ENCODE measurements around the gene PNLDC1. TPM values are rescaled to one million over a fixed set of nuclear protein-coding genes. Genes with fewer than 3 reads are reported as not detected.
"Not testable (repeated sequence)": the region's sequence is repeated elsewhere in the genome, so short reads cannot be mapped to it uniquely, and the experiment has no call there.

The PNLDC1 gene
- polyA plus RNA-seq, 1 donor from 2014 or later: not detected

DNA sequence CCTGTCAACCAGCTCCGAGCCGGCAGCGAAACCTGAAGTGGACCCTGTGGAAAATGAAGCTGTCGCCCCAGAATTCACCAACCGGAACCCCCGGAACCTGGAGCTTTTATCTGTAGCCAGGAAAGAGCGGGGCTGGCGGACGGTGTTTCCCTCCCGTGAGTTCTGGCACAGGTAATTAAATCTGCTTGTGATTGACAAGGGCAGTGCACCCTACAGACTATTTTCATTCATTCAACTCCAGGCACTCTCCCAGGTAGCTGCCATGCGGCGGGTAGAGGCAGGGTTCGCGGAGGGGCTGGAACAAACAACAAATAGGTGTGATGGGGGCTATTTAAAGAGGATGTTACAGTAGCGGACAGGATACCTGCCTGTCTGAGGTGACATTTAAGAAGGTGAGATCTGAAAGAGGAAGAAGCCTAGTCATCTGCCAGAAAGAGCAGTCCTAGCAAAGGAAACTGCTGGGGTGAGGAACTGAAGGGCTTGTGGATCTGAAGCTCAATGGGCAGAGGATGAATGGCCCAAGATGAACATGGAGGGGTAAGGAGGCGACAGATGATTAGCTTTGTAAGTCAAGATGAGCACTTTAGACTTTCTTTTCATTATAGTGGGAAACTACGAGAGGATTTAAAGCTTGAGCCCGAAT is 9.0 kb upstream of the PNLDC1 start:
- Histone ChIP-seq H3K27ac (ENCODE audit: low read length) (peak overlapping the region; percentile 81), H3K36me3 (ENCODE audit: insufficient read depth, low read length) (no peaks in the 10 kb centered on the region), H2AFZ (ENCODE audit: low read depth, low read length) (peak overlapping the region; percentile 51), H3K9me2 (ENCODE audit: insufficient read depth, low read length) (no peaks in the 10 kb centered on the region), H4K20me1 (ENCODE audit: insufficient read depth) (no peaks in the 10 kb centered on the region), H3K4me2 (ENCODE audit: low read length) (peak overlapping the region; percentile 82), H3K27me3 (ENCODE audit: insufficient read depth, low read depth, low read length) (no peaks in the 10 kb centered on the region), H3K4me3 (ENCODE audit: low read length) (peak overlapping the region; percentile 98), H3K9me3 (ENCODE audit: low read length) (no peaks in the 10 kb centered on the region), H3K79me2 (replicated peaks; ENCODE audit: insufficient read depth, low read length) (peaks cover 50% of the 10 kb centered on the region), H3F3A (ENCODE audit: insufficient read depth, low read length, poor library complexity, severe bottlenecking) (no peaks in the 10 kb centered on the region), H3K9ac (ENCODE audit: low read length) (peak overlapping the region; percentile 78)
- TF ChIP-seq EP300 (conservative IDR thresholded peaks at IDR 0.05; ENCODE audit: poor library complexity, severe bottlenecking) (no peak), RAD21 (conservative IDR thresholded peaks at IDR 0.05) (no peak), SMC3 (conservative IDR thresholded peaks at IDR 0.05; ENCODE audit: poor library complexity) (no peak), EZH2 (IDR thresholded peaks at IDR 0.05; ENCODE audit: borderline replicate concordance, insufficient read depth, low read length, poor library complexity, severe bottlenecking) (no peak), MXI1 (conservative IDR thresholded peaks at IDR 0.05; ENCODE audit: poor library complexity, severe bottlenecking) (no peak), TAF1 (IDR thresholded peaks at IDR 0.05; ENCODE audit: low read depth) (no peak)
- TF ChIP-seq, protein P1, sequence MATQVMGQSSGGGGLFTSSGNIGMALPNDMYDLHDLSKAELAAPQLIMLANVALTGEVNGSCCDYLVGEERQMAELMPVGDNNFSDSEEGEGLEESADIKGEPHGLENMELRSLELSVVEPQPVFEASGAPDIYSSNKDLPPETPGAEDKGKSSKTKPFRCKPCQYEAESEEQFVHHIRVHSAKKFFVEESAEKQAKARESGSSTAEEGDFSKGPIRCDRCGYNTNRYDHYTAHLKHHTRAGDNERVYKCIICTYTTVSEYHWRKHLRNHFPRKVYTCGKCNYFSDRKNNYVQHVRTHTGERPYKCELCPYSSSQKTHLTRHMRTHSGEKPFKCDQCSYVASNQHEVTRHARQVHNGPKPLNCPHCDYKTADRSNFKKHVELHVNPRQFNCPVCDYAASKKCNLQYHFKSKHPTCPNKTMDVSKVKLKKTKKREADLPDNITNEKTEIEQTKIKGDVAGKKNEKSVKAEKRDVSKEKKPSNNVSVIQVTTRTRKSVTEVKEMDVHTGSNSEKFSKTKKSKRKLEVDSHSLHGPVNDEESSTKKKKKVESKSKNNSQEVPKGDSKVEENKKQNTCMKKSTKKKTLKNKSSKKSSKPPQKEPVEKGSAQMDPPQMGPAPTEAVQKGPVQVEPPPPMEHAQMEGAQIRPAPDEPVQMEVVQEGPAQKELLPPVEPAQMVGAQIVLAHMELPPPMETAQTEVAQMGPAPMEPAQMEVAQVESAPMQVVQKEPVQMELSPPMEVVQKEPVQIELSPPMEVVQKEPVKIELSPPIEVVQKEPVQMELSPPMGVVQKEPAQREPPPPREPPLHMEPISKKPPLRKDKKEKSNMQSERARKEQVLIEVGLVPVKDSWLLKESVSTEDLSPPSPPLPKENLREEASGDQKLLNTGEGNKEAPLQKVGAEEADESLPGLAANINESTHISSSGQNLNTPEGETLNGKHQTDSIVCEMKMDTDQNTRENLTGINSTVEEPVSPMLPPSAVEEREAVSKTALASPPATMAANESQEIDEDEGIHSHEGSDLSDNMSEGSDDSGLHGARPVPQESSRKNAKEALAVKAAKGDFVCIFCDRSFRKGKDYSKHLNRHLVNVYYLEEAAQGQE (IDR thresholded peaks at IDR 0.05; ENCODE audit: borderline replicate concordance): no peak
- TF ChIP-seq, protein P2, sequence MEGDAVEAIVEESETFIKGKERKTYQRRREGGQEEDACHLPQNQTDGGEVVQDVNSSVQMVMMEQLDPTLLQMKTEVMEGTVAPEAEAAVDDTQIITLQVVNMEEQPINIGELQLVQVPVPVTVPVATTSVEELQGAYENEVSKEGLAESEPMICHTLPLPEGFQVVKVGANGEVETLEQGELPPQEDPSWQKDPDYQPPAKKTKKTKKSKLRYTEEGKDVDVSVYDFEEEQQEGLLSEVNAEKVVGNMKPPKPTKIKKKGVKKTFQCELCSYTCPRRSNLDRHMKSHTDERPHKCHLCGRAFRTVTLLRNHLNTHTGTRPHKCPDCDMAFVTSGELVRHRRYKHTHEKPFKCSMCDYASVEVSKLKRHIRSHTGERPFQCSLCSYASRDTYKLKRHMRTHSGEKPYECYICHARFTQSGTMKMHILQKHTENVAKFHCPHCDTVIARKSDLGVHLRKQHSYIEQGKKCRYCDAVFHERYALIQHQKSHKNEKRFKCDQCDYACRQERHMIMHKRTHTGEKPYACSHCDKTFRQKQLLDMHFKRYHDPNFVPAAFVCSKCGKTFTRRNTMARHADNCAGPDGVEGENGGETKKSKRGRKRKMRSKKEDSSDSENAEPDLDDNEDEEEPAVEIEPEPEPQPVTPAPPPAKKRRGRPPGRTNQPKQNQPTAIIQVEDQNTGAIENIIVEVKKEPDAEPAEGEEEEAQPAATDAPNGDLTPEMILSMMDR (IDR thresholded peaks at IDR 0.05; ENCODE audit: poor library complexity, severe bottlenecking): no peak

DNA sequence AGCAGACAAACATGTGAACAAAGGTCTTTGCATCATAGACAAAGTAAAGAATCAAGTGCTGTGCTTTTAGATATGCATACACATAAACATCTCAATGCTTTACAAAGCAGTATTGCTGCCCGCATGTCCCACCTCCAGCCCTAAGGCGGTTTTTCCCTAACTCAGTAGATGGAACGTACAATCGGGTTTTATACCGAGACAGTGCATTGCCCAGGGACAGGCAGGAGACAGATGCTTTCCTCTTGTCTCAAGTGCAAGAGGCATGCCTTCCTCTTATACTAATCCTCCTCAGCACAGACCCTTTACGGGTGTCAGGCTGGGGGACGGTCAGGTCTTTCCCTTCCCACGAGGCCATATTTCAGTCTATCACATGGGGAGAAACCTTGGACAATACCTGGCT is 5.1 kb upstream of the PNLDC1 start:
- H3K27me3 ChIP-seq (ENCODE audit: insufficient read depth, low read depth, low read length); H3F3A ChIP-seq (ENCODE audit: insufficient read depth, low read length, poor library complexity, severe bottlenecking); H3K9me3 ChIP-seq (ENCODE audit: low read length); H3K36me3 ChIP-seq (ENCODE audit: insufficient read depth, low read length); H3K4me3 ChIP-seq (ENCODE audit: low read length); H3K9me2 ChIP-seq (ENCODE audit: insufficient read depth, low read length); H3K4me2 ChIP-seq (ENCODE audit: low read length); H3K9ac ChIP-seq (ENCODE audit: low read length); H3K27ac ChIP-seq (ENCODE audit: low read length); H2AFZ ChIP-seq (ENCODE audit: low read depth, low read length); H4K20me1 ChIP-seq (ENCODE audit: insufficient read depth): not testable (repeated sequence)
- H3K79me2 ChIP-seq (replicated peaks; ENCODE audit: insufficient read depth, low read length): peaks cover 17% of the 10 kb centered on the region

DNA sequence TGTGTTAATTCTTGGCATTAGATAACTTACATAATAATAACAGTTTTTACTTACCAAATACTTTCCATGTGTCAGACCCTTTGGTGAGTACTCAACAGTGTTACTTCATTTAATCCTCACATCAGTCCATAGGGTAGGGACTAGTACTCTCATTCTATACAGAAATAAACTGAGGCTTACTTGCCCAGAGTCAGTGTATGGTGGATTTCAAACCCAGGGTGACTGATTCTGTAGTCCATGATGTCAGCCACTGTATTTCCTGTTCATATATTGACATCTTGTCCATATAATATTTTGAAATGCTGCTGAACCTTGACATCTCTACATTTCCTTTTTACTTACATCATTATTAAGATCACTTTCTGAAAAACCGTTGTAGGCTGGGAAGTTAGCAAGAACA is 2.5 kb upstream of the PNLDC1 start:
- Histone ChIP-seq H4K20me1 (ENCODE audit: insufficient read depth) (no peaks in the 10 kb centered on the region), H3F3A (ENCODE audit: insufficient read depth, low read length, poor library complexity, severe bottlenecking) (no peaks in the 10 kb centered on the region), H3K27ac (ENCODE audit: low read length) (no peak overlapping the region), H3K79me2 (replicated peaks; ENCODE audit: insufficient read depth, low read length) (peaks cover under 1% of the 10 kb centered on the region), H2AFZ (ENCODE audit: low read depth, low read length) (no peak overlapping the region), H3K9me3 (ENCODE audit: low read length) (no peaks in the 10 kb centered on the region), H3K36me3 (ENCODE audit: insufficient read depth, low read length) (no peaks in the 10 kb centered on the region), H3K4me2 (ENCODE audit: low read length) (no peak overlapping the region), H3K9me2 (ENCODE audit: insufficient read depth, low read length) (no peaks in the 10 kb centered on the region), H3K4me3 (ENCODE audit: low read length) (no peak overlapping the region), H3K27me3 (ENCODE audit: insufficient read depth, low read depth, low read length) (no peaks in the 10 kb centered on the region), H3K9ac (ENCODE audit: low read length) (no peak overlapping the region)
- TF ChIP-seq RAD21 (conservative IDR thresholded peaks at IDR 0.05) (no peak), EZH2 (IDR thresholded peaks at IDR 0.05; ENCODE audit: borderline replicate concordance, insufficient read depth, low read length, poor library complexity, severe bottlenecking) (no peak), EP300 (conservative IDR thresholded peaks at IDR 0.05; ENCODE audit: poor library complexity, severe bottlenecking) (no peak), TAF1 (IDR thresholded peaks at IDR 0.05; ENCODE audit: low read depth) (no peak), POLR2AphosphoS5 (IDR thresholded peaks at IDR 0.05) (no peak), MXI1 (conservative IDR thresholded peaks at IDR 0.05; ENCODE audit: poor library complexity, severe bottlenecking) (no peak), SMC3 (conservative IDR thresholded peaks at IDR 0.05; ENCODE audit: poor library complexity) (no peak)
- TF ChIP-seq, protein P2 (IDR thresholded peaks at IDR 0.05; ENCODE audit: poor library complexity, severe bottlenecking): no peak
- TF ChIP-seq, protein P1 (IDR thresholded peaks at IDR 0.05; ENCODE audit: borderline replicate concordance): no peak

Data from neural cell (in vitro differentiated cells).